OCI-LY3 (cell line): ENCODE measurements around the gene EIF2S2.

ENCODE experiments used
- EZH2phosphoT487 ChIP-seq: fragments of 200-600 bp; shearing (Covaris generic); IDR thresholded peaks from 2 replicates; pipeline ENCODE4 v1.6.1; 2018; ENCODE audit warnings: antibody characterized with exemption, mixed run types, low read depth
- TF ChIP-seq, protein P1 (sequence below): fragments of 200-600, 300-600 bp; sonication (generic); IDR thresholded peaks from 2 replicates; pipeline ENCODE4 v1.5.1; 2014; ENCODE audit warnings: antibody characterized with exemption, low read length, low read depth

DNA sequence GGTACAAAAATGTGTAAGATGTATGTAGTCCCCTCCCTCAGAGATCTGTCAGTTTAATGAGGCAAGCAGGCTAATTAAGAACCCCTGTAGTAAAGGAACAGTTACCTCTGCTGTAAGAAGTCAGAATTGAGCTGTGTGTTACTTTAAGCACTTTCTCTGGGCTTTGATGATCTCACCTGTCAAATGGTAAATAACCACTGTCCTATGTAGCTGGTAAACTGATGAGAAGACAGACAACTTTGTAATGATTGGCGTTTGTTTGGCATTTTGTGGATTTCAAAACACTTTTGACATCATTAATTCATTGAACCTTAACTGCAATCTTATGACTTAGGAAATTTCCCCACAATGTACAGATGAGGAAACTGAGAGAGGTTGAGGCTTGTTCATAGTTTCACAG lies 62.7 kb downstream of the EIF2S2 start:
- TF ChIP-seq, protein P1, sequence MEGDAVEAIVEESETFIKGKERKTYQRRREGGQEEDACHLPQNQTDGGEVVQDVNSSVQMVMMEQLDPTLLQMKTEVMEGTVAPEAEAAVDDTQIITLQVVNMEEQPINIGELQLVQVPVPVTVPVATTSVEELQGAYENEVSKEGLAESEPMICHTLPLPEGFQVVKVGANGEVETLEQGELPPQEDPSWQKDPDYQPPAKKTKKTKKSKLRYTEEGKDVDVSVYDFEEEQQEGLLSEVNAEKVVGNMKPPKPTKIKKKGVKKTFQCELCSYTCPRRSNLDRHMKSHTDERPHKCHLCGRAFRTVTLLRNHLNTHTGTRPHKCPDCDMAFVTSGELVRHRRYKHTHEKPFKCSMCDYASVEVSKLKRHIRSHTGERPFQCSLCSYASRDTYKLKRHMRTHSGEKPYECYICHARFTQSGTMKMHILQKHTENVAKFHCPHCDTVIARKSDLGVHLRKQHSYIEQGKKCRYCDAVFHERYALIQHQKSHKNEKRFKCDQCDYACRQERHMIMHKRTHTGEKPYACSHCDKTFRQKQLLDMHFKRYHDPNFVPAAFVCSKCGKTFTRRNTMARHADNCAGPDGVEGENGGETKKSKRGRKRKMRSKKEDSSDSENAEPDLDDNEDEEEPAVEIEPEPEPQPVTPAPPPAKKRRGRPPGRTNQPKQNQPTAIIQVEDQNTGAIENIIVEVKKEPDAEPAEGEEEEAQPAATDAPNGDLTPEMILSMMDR = no peak
- no peak for TF ChIP-seq EZH2phosphoT487
